GM10847 (cell line): ENCODE measurements around the gene M1AP.

Experiments
- POLR2A ChIP-seq: IDR thresholded peaks from 2 replicates; pipeline ENCODE4 v1.6.1; 2011; ENCODE audit not compliant: insufficient read length; ENCODE audit errors: extremely low read depth

The M1AP gene

GRCh38 chr2:74670263-74670662 is 22.1 kb upstream of the M1AP start:
- no peak for TF ChIP-seq POLR2A

GRCh38 chr2:74668087-74668486 is 20.0 kb upstream of the M1AP start:
- TF ChIP-seq POLR2A: no peak

- TF ChIP-seq POLR2A: no peak
These were observed 11.3 kb upstream of the M1AP start for GRCh38 chr2:74659462-74659861.

- no peak for TF ChIP-seq POLR2A
These were observed 10.4 kb upstream of the M1AP start for GRCh38 chr2:74658516-74658915.

GRCh38 chr2:74655579-74655978 is 7.4 kb upstream of the M1AP start:
- no peak for TF ChIP-seq POLR2A

GRCh38 chr2:74653985-74654882 is 6.1 kb upstream of the M1AP start, which contains the start of gene SEMA4F:
Gene SEMA4F (plus strand): TSS chr2:74654247. CDS start chr2:74654377, 130 bp downstream.
- TF ChIP-seq POLR2A: peak; percentile 43

- no peak for TF ChIP-seq POLR2A
These were observed 5.5 kb upstream of the M1AP start for GRCh38 chr2:74653589-74653984.

GRCh38 chr2:74646834-74647482 is 1.2 kb downstream of the M1AP start:
- TF ChIP-seq POLR2A: no peak

- TF ChIP-seq POLR2A: no peak
These were observed 1.9 kb downstream of the M1AP start for GRCh38 chr2:74646201-74646600.

GRCh38 chr2:74645344-74645743 is 2.8 kb downstream of the M1AP start:
- no peak for TF ChIP-seq POLR2A

- TF ChIP-seq POLR2A: no peak
These were observed 8.6 kb downstream of the M1AP start for GRCh38 chr2:74639550-74639949.

GRCh38 chr2:74632939-74633312 is 15.2 kb downstream of the M1AP start:
- no peak for TF ChIP-seq POLR2A

GRCh38 chr2:74632209-74632938 is 15.8 kb downstream of the M1AP start:
- no peak for TF ChIP-seq POLR2A

- TF ChIP-seq POLR2A: no peak
These were observed 19.5 kb downstream of the M1AP start for GRCh38 chr2:74628538-74629105.

GRCh38 chr2:74625658-74626425 is 22.3 kb downstream of the M1AP start:
- no peak for TF ChIP-seq POLR2A
